HL-60/S4 (cell line): ENCODE data around the gene IL10RB.
"Not testable (repeated sequence)": the region's sequence is repeated elsewhere in the genome, so short reads cannot be mapped to it uniquely, and the experiment has no call there.

Experiments
- in situ Hi-C: fragments of 300-500 bp; cut with MboI; formaldehyde crosslinking; loops from 2 replicates; pipeline ENCODE4 v1.14.3; 2022; ENCODE audit warnings: low sequenced_read_pairs

Gene IL10RB

GRCh38 chr21:33300701-33301631 lies 34.8 kb downstream of the IL10RB start:
- in situ Hi-C loops: no loop called here

DNA sequence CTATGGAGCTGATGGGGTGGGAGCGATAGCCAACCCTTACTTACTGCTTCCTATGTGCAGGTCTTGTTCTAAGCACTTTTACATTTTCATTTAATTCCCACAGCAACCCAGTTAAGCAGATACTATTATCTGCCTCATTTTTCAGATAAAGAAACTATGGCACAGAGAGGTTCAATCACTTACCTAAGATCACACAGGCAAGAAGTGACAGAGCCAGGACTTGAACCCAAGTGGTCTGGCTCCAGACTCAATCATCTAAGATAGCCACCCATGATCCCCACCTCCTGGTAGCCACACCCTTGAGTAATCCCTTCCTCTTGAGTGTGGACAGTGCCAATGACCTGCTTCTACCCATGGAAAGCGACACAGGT lies 35.5 kb downstream of the IL10RB start:
- in situ Hi-C loops: no loop called here

DNA sequence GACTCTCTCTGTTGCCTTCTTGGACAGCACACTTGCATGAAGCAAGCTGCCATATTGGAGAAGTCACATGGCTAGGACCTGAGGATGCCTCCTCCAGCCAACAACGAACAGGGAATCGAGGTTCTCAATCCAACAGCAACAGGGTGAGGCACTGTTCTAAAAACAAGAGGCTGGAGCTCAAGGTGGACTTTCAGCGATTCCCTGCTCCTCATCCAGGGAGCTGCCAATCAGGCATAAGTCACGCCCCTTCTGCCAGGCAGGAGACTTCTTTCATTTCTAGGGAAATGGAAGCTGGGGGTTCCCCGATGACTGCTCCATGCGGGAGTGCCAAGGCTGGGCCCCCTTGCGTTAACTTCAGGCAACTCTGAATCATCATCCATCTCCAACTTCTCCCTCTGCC lies 35.9 kb downstream of the IL10RB start:
- in situ Hi-C loops: no loop called here

- in situ Hi-C loops: no loop called here
Observed at GRCh38 chr21:33302796-33303195, 36.6 kb downstream of the IL10RB start.

DNA sequence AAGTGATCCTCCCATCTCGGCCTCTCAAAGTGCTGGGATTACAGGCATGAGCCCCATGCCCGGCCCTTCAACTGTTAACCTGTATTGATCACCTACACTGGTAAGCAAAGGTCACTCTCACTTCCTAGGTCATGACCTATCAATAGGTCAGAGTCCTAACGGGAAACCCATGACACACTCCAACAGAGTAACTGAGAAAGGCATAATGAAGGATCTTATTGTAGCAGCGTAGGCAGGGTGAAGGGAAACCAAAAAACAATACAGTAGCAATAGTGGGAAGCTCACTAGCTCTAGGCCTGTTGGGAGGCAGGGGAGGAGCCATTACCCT lies 39.1 kb downstream of the IL10RB start:
- in situ Hi-C loops: no loop called here

GRCh38 chr21:33305938-33306337 lies 39.8 kb downstream of the IL10RB start:
- in situ Hi-C loops: no loop called here

- in situ Hi-C loops: no loop called here
Observed at GRCh38 chr21:33308586-33309490, 42.7 kb downstream of the IL10RB start.

- in situ Hi-C loops: no loop called here
Observed at GRCh38 chr21:33309778-33310177, 43.6 kb downstream of the IL10RB start.

DNA sequence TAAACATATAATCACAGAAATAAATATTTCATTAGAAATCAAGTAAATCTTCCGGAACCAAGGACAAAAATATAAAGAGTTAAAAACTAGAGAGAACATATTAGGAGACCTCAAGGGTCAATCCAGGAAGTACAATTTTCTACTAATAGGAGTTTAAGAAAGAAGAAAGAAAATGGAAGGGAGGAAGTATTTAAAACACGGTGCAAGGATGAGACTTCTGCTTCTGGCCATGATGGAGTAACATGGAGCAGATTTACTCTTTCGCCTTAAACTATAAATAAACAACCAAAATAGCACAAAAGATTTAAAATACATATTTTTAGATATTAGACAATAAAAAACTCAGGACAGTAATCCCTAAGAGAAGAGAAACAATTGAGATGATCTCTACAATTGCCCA lies 46.0 kb downstream of the IL10RB start:
- in situ Hi-C loops: no loop called here

- in situ Hi-C loops: no loop called here
Observed at GRCh38 chr21:33313183-33313582, 47.0 kb downstream of the IL10RB start.

GRCh38 chr21:33313611-33314010 lies 47.4 kb downstream of the IL10RB start:
- in situ Hi-C loops: no loop called here

GRCh38 chr21:33314111-33314510 lies 47.9 kb downstream of the IL10RB start:
- in situ Hi-C loops: no loop called here

DNA sequence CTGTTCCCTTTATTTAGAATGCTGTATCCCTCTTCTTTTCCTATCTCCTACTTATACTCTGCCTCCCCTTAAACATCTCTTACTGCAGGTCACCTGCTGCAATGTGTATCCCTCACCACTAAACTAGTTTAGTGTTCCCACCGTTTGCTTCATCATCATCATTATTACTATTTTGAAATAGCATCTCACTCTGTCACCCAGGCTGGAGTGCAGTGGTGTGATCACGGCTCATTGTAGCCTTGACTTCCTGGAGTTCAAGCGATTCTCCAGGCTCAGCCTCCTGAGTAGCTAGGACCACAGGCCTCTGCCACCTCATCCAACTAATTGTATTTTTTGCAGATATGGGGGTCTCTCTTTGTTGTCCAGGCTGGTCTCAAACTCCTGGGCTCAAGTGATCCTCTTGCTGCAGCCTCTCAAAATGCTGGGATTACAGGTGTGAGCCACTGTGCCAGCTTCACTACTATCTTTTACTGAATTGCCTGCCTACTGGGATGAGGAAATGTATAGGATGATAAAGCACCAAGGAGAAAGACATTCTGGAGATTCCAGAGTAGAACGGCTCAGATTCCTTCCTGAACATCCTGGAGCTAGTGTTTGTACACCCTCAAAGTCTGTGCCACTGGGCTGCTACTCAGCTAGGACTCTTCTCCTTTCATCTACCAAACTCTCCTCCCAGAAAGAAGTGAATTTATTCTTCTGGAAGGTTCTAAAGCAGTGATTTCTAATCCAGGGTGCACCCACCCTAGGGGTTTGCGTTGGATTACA lies 50.0 kb downstream of the IL10RB start:
- in situ Hi-C loops: no loop called here

GRCh38 chr21:33317145-33317544 lies 51.0 kb downstream of the IL10RB start:
- in situ Hi-C loops: no loop called here

DNA sequence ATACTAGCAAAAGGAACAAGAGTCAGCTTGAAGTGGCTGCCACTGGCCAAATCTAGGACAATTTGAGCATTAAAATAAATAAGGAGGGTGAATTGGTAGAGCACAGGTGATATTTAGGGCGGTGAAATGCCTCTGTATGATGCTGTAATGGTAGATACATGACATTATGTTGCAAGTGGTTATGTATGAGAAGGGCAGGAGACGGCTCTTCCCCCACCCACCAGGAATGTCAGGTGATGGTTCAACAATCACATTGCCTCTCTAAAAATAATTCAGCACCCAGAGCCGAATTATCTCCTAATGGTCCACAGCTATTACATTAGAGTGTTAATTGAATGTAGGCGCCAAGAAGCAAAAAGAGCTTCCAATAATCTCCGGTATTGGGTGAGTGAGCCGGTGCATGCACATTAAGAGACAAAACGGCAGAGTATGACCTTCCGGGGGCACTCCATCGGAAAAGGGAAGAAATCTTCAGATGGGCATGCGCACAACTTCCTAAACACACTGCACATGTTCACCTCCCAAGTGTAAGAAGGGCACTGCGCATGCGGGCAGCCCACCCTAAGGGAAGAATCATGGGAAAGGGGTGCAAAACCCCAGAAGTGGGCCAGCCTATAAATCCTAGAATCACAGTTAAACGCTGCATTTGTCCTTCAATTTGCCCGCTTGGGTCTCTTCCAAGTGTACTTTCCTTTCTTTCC lies 51.8 kb downstream of the IL10RB start:
- in situ Hi-C loops: no loop called here

DNA sequence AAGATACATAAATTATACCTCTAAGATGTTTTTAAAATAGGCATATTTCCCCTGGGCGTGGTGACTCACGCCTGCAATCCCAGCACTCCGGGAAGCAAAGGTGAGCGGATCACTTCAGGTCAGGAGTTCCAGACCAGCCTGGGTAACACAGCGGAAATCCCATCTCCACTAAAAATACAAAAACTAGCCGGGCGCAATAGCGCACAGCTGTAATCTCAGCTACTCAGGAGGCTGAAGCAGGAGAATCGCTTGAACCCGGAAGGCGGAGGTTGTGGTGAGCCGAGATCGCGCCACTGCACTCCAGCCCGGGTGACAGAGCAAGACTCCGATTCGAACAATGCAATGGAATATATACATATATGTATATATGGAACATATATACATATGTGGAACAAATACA lies 54.8 kb downstream of the IL10RB start:
- in situ Hi-C loops: not testable (repeated sequence)

DNA sequence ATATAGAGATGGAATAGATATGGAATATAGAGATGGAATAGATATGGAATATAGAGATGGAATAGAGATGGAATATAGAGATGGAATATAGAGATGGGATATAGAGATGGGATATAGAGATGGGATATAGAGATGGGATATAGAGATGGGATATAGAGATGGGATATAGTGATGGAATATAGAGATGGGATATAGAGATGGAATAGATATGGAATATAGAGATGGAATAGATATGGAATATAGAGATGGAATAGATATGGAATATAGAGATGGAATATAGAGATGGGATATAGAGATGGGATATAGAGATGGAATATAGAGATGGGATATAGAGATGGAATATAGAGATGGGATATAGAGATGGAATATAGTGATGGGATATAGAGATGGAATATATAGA lies 57.4 kb downstream of the IL10RB start:
- in situ Hi-C loops: not testable (repeated sequence)

- in situ Hi-C loops: no loop called here
Observed at GRCh38 chr21:33324291-33325221, 58.4 kb downstream of the IL10RB start, which contains the start of gene IFNAR1. Gene IFNAR1 (plus strand): TSS chr21:33324970. CDS start chr21:33325056, 86 bp downstream.
